ENCODE measurements around the gene SLC12A3.

SLC12A3 gene

DNA sequence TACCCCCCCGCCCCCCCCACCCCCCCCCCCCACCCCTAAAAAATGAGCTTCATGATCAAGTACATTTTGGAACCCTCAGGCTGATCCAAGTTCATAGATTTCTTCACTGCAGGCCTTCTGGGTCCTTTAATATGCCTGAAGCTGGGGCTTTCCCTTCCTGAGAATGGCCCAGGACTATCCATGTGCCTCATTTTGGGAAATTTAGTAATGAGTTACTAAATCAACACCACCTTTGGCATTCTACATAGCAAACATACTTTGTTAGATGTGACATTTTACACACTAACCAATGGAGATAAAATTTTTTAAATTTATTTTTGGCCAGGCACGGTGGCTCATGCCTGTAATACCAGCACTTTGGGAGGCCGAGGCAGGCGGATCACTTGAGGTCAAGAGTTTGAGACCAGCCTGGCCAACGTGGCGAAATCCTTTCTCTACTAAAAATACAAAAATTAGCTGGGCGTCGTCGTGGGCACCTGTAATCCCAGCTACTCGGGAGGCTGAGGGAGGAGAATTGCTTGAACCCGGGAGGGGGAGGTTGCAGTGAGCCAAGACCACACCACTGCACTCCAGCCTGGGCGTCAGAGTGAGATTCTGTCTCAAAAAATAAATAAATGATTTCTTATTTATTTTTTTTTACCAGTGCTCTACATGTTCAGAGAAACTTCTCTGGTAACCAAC lies 81.0 kb downstream of the SLC12A3 start:
- no peak for DNase-seq

DNA sequence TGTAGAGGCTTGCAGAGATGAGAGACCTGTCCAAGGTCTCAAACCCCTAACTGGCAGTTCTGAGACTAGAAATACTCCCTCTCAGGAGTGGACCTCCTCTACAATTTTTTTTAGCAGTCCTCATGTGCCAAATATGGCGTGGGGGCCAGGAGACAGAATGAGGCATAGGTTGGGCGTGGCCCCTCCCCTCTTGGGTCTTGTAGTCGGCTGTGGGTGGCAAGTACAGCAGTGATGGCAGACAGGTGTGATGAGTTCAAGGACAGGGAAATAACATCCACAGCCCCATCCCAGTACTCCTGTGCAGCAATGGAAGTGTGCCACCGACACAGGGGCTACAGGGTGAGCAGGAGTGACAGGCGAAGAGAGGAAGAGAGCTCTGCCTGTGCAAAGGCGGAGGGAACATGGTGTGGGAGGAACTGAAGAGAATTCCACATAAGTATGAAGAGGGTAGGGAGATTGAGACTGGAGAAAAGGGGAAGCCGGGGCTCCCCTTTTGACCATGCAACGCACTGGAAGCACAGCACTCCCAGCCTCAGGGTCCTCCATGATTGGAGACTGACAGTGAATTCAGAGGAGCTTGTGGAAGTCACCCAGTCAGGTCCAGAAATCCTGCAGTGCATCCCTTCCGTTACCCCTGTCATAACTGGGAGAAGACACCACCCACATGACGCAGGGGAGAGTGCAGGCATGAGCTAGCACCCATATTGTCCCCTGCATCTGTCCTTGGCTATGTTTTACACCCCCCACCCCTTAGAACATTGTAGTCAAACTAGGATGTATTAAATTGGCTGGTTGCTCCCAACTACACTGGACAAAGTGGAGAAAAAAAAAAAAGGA lies 82.0 kb downstream of the SLC12A3 start:
- peak in 1 of 5 experiments; percentile 44 for DNase-seq

- DNase-seq, result no peak
Measured at GRCh38 chr16:56947604-56947995, 82.6 kb downstream of the SLC12A3 start.

DNA sequence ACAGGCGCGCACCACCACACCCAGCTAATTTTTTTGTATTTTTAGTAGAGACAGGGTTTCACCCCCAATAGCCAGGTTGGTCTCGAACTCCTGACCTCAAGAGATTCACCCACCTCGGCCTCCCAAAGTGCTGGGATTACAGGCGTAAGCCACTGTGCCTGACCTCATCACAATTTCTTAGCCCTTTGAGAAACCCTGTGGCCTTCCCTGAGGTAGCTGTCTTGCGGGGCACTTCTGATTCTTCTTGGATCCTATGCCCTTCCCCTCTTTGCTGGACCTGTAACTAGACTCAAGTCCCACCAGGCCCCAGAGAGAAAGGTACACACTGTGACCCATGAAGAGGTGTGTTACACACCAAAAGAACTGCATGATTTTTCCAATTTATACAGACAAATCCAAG lies 83.2 kb downstream of the SLC12A3 start:
- no peak for DNase-seq

DNA sequence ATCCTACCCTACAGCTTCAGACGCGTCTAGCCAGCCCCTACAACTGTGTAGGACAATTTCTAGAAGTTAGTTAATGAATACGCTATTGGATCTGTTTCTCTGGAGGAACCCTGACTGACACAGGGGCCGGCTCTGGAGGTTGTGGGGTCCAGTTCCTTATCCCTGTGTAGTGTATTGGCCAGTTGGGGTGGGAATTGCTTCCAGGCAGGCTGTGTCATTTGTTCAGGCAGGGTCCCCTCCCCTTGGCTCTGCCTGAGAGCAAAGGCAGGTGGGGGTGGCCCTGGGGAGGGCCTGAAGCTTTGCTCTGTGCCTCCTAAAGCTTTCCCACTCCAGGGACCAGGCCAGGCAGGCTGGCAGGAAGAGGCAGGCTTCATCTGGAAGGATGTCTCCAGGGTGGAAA lies 85.0 kb downstream of the SLC12A3 start:
- DNase-seq, result no peak

DNA sequence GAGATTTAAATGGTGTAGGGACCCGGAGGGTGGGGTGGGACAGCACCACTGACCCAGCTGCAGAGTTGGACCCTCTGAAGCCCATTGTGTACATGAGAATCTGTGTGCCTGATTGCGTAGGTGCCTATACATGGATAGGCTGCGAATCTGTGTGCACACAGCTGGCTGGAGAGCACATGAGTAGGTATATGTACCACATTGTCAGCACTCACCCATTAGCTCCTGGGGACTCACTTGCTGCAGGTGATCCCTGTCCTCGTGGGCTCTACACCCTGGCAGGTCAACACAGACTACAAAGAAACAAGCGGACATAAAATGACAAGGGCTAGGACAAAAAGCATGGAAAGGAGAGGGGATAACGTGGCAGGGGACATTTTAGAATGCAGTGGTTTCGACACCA lies 85.4 kb downstream of the SLC12A3 start:
- no peak for DNase-seq

DNA sequence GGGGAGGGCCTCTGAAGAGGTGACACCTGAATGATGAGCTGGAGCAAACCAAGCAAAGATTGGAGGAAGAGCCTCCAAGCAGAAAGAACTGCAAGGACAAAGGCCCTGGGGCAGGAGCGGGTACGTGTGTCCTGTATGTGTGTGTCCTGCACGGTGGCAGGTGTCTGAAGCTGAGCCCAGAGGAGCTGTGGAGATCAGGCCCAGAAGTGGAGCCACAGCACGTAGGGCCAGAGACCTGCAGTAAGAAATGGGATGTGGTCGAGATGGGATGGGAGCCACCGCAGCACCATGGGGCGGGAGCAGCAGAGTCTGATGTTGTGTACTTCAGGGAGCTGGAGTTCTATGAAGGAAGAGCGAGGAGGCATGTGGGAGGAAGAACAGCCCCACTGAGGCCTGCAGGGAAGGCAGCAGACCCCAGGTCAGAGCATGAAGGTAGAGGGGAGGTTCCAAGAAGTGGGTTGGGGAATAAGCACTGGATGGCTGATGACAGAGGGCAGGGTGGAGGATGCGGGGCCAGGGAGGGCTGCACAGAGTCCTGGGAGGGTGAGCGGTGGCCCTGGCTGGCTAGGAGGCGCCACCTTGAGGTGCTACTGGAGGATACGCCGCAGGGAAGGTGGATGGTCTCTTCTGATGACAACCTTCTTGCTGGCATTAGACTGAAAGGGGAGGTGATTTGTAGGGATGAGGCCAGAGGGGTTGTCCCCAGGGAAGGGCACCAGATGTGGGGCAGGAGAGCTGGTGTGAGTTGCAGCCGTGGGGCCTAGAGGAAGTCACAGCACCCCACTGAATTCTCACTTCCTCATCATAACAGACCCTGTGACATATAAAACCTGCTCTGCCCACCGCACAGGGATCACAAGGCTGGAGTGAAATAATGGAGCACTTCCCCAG lies 86.1 kb downstream of the SLC12A3 start:
- DNase-seq, result peak in 4 of 5 experiments; percentile 23 to 84 (median 32)

GRCh38 chr16:56953006-56953405 lies 88.0 kb downstream of the SLC12A3 start:
- no peak for DNase-seq

DNA sequence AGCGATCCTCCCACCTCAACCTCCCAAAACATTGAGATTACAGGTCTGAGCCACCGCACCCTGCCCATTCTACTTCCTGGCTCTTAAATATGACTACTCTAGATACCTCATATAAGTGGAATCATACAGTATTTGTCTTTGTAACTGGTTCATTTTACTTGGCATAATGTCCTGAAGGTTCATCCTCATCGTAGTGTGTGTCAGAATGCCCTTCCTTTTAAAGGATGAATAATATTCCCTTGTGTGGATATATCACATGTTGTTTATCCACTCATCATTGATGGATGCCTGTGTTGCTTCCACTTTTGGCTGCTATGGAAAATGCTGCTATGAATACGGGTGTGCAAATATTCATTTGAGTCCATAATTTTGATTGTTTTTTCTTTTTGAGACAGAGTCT lies 91.1 kb downstream of the SLC12A3 start:
- no peak for DNase-seq

GRCh38 chr16:56956756-56957155 lies 91.7 kb downstream of the SLC12A3 start:
- peak in 1 of 5 experiments; percentile 19 for DNase-seq

DNA sequence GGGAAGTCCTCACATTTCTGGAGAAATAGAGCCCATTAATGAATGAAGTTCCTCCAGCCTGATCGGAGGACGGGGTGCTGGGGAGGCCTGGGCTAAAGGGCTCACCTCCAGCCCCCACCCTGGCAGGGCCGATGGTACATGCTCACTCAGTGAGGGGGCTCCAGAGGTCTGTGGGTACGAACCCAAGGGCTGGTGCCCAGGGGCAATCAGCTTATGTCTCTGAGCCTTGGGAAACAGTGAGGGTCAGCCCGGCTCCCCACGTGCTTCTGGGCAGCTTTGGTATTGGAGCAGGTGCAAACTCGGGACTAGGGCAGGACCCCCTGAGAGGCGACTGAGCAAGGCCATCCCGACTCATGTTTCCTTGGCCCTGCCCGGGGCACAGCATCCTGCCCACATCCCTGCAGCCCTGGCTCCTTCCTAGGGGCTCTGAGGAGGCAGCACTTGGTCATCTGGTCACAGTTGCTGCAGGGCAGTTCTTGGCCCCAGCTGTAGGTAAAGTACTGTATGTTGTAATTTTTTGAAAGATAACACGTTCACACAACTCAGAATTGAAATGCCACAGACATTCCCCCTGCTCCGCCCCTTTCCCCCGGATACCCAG lies 95.8 kb downstream of the SLC12A3 start:
- no peak for DNase-seq

DNA sequence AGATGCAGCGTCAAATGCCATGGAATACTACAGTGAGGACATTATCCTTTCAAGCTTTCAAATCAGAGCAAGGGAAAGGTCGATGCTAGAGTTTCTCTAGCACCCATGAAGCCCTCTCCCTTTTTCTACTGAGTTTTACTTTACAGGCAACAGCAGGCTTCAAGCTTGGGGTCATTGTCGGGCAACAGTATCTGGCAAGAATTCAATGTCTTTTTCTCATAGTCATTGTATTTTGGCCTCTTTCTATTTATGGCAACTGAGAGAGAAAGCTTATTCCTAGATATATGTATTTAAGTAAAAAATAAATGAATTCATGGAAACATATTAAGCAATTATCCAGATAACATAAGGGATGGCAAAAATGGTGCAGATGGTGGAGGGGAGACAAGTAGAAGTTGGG lies 96.4 kb downstream of the SLC12A3 start:
- no peak for DNase-seq

GRCh38 chr16:56961851-56962281 lies 96.9 kb downstream of the SLC12A3 start, which contains the start of gene CETP:
Gene CETP (plus strand): TSS chr16:56961950. CDS start chr16:56961980, 30 bp downstream.
- DNase-seq, result no peak

DNA sequence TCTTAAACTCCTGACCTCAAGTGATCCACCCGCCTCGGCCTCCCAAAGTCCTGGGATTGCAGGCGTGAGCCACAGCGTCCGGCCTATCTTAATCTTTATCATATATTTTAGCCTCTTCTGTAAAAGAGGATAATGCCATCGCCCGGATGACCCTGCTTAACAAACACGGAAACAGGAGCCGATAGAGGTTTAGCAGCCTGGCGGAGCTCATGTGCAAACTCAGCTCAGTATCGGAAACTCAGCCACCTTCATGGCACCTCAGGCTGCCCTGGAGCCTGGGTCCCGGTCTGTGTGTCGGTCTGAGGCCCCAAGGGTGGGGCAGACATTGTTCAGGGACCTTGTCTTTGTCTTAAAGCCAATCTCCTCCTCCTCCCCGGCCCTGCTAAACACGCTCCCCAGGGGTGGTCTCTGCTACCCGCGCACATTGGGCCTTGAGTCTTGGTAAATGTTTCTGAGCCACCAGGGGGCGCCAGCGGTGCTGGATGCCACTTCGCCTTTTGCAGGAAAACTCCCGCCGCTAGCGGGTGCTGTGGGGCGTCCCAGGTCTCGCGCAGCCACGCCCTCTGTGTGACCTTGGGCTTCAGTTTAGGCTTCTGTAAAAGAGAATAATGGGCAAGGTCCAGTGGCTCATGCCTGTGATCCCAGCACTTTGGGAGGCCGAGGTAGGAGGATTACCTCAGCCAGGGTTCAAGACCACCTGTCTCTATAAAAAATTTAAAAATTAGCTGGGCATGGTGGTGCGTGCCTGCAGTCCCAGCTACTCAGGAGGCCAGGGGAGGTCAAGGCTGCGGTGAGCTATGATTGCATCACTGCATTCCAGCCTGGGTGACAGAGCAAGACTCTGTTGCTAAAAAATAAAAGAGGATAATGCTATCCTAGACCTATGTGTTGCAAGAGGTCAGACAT lies 99.5 kb downstream of the SLC12A3 start:
- peak; percentile 84 to 97 (median 90) for DNase-seq

All from T-helper 2 cell (primary cell).